Thyroid gland (tissue), 4 donors: Measurements from ENCODE around the gene PTPRE.

Source experiments
- CTCF ChIP-seq, 6 experiments: fragments of 200-600 bp in 3 of 6; fragments of 450-650 bp in 3 of 6; sonication (generic) in 3 of 6; IDR thresholded peaks; one replicate each; pipeline ENCODE4 v1.5.1; 2016 to 2019; ENCODE audit warnings: antibody characterized with exemption in 6 of 6, mild to moderate bottlenecking in 2 of 6, inconsistent platforms in 1 of 6, moderate library complexity in 1 of 6
- POLR2A ChIP-seq, 2 donors: fragments of 450-650 bp; IDR thresholded peaks; one replicate each; pipeline ENCODE4 v1.6.1; 2017; ENCODE audit warnings: antibody characterized with exemption in 2 of 2, mild to moderate bottlenecking in 2 of 2, moderate library complexity in 1 of 2

GRCh38 chr10:127905001-127905847 is 1.7 kb upstream of the PTPRE start:
- TF ChIP-seq CTCF (IDR thresholded peaks at IDR 0.05) (no peak), POLR2A (IDR thresholded peaks at IDR 0.05) (no peak)
